ENCODE data around the gene SND1.

DNA sequence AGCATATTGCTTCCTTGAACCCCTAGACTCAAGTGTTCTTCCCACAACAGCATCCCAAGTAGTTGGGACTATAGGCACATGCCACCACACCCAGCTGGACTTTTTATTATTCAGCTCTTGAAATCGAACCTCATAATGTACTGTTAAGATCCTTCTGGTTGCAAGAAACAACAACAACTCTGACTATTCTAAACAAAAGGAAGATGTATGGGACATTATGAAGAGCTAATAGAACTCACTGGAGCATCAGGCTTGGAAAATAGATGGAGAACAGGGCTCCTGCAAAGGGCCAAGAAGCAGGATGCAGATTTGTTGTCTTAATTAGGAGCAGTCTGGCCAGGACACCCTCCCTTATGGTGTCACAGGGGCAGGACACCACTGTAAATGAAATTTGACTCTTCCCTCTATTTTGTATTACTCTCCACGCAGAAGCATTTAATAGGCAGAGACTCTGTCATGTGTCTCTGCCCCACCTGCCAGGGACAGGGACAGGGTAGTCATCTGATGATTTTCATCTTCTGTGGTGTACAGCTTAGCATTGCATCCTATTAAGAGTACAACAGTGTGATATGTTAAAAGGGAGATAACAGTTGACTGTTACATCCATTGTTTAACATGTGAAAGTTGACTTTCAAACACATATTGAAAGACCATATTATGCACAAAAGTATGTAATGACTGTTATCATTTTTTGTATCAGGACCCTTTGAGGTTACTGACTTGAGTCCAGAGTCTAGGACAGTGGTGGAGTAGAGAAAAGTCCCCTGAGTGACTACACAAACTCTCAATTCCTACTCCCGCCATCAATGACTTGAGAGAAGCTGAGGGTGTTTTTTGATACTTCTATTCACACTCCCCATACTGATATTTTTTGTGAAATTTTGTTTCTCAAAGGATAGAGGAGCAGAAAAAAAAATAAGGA, 222.0 kb downstream of the SND1 start:
- TF ChIP-seq, protein P1, sequence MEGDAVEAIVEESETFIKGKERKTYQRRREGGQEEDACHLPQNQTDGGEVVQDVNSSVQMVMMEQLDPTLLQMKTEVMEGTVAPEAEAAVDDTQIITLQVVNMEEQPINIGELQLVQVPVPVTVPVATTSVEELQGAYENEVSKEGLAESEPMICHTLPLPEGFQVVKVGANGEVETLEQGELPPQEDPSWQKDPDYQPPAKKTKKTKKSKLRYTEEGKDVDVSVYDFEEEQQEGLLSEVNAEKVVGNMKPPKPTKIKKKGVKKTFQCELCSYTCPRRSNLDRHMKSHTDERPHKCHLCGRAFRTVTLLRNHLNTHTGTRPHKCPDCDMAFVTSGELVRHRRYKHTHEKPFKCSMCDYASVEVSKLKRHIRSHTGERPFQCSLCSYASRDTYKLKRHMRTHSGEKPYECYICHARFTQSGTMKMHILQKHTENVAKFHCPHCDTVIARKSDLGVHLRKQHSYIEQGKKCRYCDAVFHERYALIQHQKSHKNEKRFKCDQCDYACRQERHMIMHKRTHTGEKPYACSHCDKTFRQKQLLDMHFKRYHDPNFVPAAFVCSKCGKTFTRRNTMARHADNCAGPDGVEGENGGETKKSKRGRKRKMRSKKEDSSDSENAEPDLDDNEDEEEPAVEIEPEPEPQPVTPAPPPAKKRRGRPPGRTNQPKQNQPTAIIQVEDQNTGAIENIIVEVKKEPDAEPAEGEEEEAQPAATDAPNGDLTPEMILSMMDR (IDR thresholded peaks at IDR 0.05; ENCODE audit: insufficient read depth, low read length): no peak
- TF ChIP-seq, protein P2, sequence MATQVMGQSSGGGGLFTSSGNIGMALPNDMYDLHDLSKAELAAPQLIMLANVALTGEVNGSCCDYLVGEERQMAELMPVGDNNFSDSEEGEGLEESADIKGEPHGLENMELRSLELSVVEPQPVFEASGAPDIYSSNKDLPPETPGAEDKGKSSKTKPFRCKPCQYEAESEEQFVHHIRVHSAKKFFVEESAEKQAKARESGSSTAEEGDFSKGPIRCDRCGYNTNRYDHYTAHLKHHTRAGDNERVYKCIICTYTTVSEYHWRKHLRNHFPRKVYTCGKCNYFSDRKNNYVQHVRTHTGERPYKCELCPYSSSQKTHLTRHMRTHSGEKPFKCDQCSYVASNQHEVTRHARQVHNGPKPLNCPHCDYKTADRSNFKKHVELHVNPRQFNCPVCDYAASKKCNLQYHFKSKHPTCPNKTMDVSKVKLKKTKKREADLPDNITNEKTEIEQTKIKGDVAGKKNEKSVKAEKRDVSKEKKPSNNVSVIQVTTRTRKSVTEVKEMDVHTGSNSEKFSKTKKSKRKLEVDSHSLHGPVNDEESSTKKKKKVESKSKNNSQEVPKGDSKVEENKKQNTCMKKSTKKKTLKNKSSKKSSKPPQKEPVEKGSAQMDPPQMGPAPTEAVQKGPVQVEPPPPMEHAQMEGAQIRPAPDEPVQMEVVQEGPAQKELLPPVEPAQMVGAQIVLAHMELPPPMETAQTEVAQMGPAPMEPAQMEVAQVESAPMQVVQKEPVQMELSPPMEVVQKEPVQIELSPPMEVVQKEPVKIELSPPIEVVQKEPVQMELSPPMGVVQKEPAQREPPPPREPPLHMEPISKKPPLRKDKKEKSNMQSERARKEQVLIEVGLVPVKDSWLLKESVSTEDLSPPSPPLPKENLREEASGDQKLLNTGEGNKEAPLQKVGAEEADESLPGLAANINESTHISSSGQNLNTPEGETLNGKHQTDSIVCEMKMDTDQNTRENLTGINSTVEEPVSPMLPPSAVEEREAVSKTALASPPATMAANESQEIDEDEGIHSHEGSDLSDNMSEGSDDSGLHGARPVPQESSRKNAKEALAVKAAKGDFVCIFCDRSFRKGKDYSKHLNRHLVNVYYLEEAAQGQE (IDR thresholded peaks at IDR 0.05; ENCODE audit: insufficient replicate concordance, low read depth): no peak
- TF ChIP-seq GABPA (IDR thresholded peaks at IDR 0.05; ENCODE audit: low read depth) (no peak), SPI1 (IDR thresholded peaks at IDR 0.05; ENCODE audit: borderline replicate concordance, low read depth) (no peak)

Data from HL-60 (cell line).